K562 (cell line): ENCODE data around the gene ZKSCAN1. TPM values are rescaled to one million over a fixed set of nuclear protein-coding genes. Genes with fewer than 3 reads are reported as not detected.
"Not testable (repeated sequence)": the region's sequence is repeated elsewhere in the genome, so short reads cannot be mapped to it uniquely, and the experiment has no call there.

ENCODE experiments used
- ATAC-seq: fragments of 200-7000 bp; cut with Tn5 transposase; 3 replicates; pipeline ENCODE4 v1.9.1; 2020; ENCODE audit warnings: moderate library complexity
- BruUV-seq: library from RNA; stranded (reverse); fragments of 400-500 nt; replicated peaks from 2 replicates; lab custom pipeline; 2021; lab: Mats Ljungman, UMichigan
- CTCF ChIA-PET: fragments of 300-600 bp; formaldehyde crosslinking; extraction: SDS; loops from one replicate; lab custom pipeline; 2021; ENCODE audit warnings: low intra/inter-chr PET ratio; lab: Yijun Ruan, JAX
- POLR2A ChIA-PET: fragments of 300-600, 350-650 bp; sonication (Branson Sonifier 250); formaldehyde crosslinking; extraction: SDS; loops from one replicate; lab custom pipeline; 2021; ENCODE audit warnings: antibody characterized with exemption, inconsistent platforms; lab: Yijun Ruan, JAX
- DNase-seq, 4 experiments: peaks; one replicate each; pipeline versions ENCODE4 v3.0.0 to v3.0.0-alpha.2; 2011 to 2018; ENCODE audit warnings: low spot score in 3 of 4, mixed read lengths in 3 of 4; ENCODE audit errors: extremely low read depth in 1 of 4
- FAIRE-seq: peaks from 2 replicates; lab custom pipeline; 2011; peaks lifted over from hg19 to GRCh38; lab: Jason Lieb, UNC
- H2AFZ ChIP-seq: 2 replicates; pipeline ENCODE4 v1.6.0; 2011; ENCODE audit warnings: low read depth, low read length, control low read depth, inconsistent platforms
- H3K27ac ChIP-seq: fragments of 200-600 bp; 3 replicates; pipeline ENCODE4 v1.8.0; 2011; ENCODE audit warnings: low read depth, mild to moderate bottlenecking, control low read depth, inconsistent platforms, low read length, moderate library complexity, mixed read lengths; ENCODE audit errors: extremely low read depth
- H3K27me3 ChIP-seq, 2 experiments: fragments of 300-600 bp in 1 of 2; 2 replicates in 1 of 2; 3 replicates in 1 of 2; pipeline versions ENCODE4 v1.6.0 to v1.8.0; 2011; ENCODE audit warnings: inconsistent platforms in 2 of 2, low read length in 2 of 2, mild to moderate bottlenecking in 1 of 2, mixed read lengths in 1 of 2, moderate library complexity in 1 of 2; ENCODE audit not compliant: control insufficient read depth in 2 of 2, insufficient read depth in 2 of 2
- H3K36me3 ChIP-seq: fragments of 300-600 bp; 3 replicates; pipeline ENCODE4 v1.8.0; 2011; ENCODE audit warnings: mild to moderate bottlenecking, low read length, inconsistent platforms; ENCODE audit not compliant: control insufficient read depth, insufficient read depth
- H3K4me1 ChIP-seq, 2 experiments: fragments of 200-600 bp in 1 of 2; replicated peaks in 1 of 2; 2 replicates in 1 of 2; 3 replicates in 1 of 2; pipeline versions ENCODE4 v1.5.1 to v1.8.0; 2011; ENCODE audit warnings: inconsistent platforms in 2 of 2, low read length in 2 of 2, mild to moderate bottlenecking in 1 of 2, mixed read lengths in 1 of 2, moderate library complexity in 1 of 2; ENCODE audit not compliant: control insufficient read depth in 2 of 2, insufficient read depth in 2 of 2
- H3K4me2 ChIP-seq: 2 replicates; pipeline ENCODE4 v1.6.1; 2011; ENCODE audit warnings: low read length, control low read depth, inconsistent platforms, mixed read lengths; ENCODE audit not compliant: insufficient read depth
- H3K4me3 ChIP-seq: fragments of 200-600 bp; sonication (generic), shearing (Covaris generic); 2 replicates; pipeline ENCODE4 v1.5.1; 2016; ENCODE audit warnings: control low read depth, inconsistent platforms
- H3K79me2 ChIP-seq: fragments of 200-600 bp; 3 replicates; pipeline ENCODE4 v1.8.0; 2011; ENCODE audit warnings: low read length, inconsistent platforms; ENCODE audit not compliant: control insufficient read depth, insufficient read depth
- H3K9ac ChIP-seq, 2 experiments: 2 replicates each; pipeline versions ENCODE4 v1.6.0 to v1.6.1; 2011; ENCODE audit warnings: low read depth in 2 of 2, low read length in 2 of 2, control low read depth in 1 of 2, inconsistent platforms in 1 of 2, mild to moderate bottlenecking in 1 of 2, mixed read lengths in 1 of 2; ENCODE audit not compliant: insufficient read depth in 1 of 2
- H3K9me1 ChIP-seq: one replicate; pipeline ENCODE4 v1.6.0; 2011; ENCODE audit warnings: inconsistent platforms, mild to moderate bottlenecking, low read length, moderate library complexity; ENCODE audit not compliant: control insufficient read depth, insufficient read depth
- H3K9me3 ChIP-seq: replicated peaks from 2 replicates; pipeline ENCODE4 v1.5.1; 2011; ENCODE audit warnings: low read depth, low read length, inconsistent platforms; ENCODE audit not compliant: control insufficient read depth, insufficient read depth
- H4K20me1 ChIP-seq: replicated peaks from 2 replicates; pipeline ENCODE4 v1.6.1; 2011; ENCODE audit warnings: low read length, inconsistent platforms, mixed read lengths; ENCODE audit not compliant: control insufficient read depth, insufficient read depth
- ADNP ChIP-seq: fragments of 200-800 bp; sonication (Bioruptor generic); IDR thresholded peaks from 2 replicates; pipeline ENCODE4 v1.6.1; 2016; ENCODE audit warnings: missing genetic modification characterization, missing compliant biosample characterization
- CC2D1A ChIP-seq: fragments of 450-650 bp; IDR thresholded peaks from 2 replicates; pipeline ENCODE4 v1.6.1; 2017; ENCODE audit warnings: mild to moderate bottlenecking
- CEBPB ChIP-seq: fragments of 450-650 bp; IDR thresholded peaks from 2 replicates; pipeline ENCODE4 v1.6.1; 2016; ENCODE audit warnings: missing genetic modification characterization, missing compliant biosample characterization
- CEBPG ChIP-seq, 3 experiments: fragments of 200-800 bp in 1 of 3; sonication (Bioruptor generic) in 1 of 3; sonication (generic) in 1 of 3; formaldehyde crosslinking in 1 of 3; IDR thresholded peaks in 2 of 3; conservative IDR thresholded peaks in 1 of 3; 2 replicates each; pipeline versions ENCODE4 v1.6.1 to v1.8.0; 2016 to 2022; ENCODE audit warnings: missing compliant biosample characterization in 2 of 3, missing genetic modification characterization in 2 of 3, mild to moderate bottlenecking in 1 of 3, missing genetic modification reagents in 1 of 3
- CTBP1 ChIP-seq: fragments of 450-650 bp; IDR thresholded peaks from 2 replicates; pipeline ENCODE4 v1.6.1; 2016; ENCODE audit warnings: borderline replicate concordance
- DPF2 ChIP-seq: fragments of 450-650 bp; IDR thresholded peaks from 2 replicates; pipeline ENCODE4 v1.6.1; 2016
- ID3 ChIP-seq, 2 experiments: fragments of 250-450 bp in 1 of 2; fragments of 450-650 bp in 1 of 2; sonication (Bioruptor Pico) in 1 of 2; IDR thresholded peaks; 2 replicates each; pipeline versions ENCODE4 v1.6.1 to v1.8.0; 2016 to 2021; ENCODE audit warnings: mild to moderate bottlenecking in 2 of 2, moderate library complexity in 2 of 2, missing compliant biosample characterization in 1 of 2, missing genetic modification characterization in 1 of 2
- MAFG ChIP-seq: fragments of 450-650 bp; conservative IDR thresholded peaks from 2 replicates; pipeline ENCODE4 v1.6.1; 2016; ENCODE audit warnings: missing genetic modification characterization, missing compliant biosample characterization
- MEIS2 ChIP-seq: fragments of 450-650 bp; IDR thresholded peaks from 2 replicates; pipeline ENCODE4 v1.6.1; 2014; ENCODE audit warnings: mild to moderate bottlenecking; ENCODE audit not compliant: partially characterized antibody
- MYNN ChIP-seq, 2 experiments: sonication (generic); formaldehyde crosslinking in 1 of 2; IDR thresholded peaks; 2 replicates each; pipeline versions ENCODE4 v1.5.0 to v1.6.1; 2016 to 2020; ENCODE audit warnings: antibody characterized with exemption in 1 of 2, missing genetic modification reagents in 1 of 2
- NFIC ChIP-seq: fragments of 450-650 bp; IDR thresholded peaks from 2 replicates; pipeline ENCODE4 v1.6.1; 2017; ENCODE audit warnings: mild to moderate bottlenecking, inconsistent platforms
- RAD51 ChIP-seq: fragments of 450-650 bp; IDR thresholded peaks from 2 replicates; pipeline ENCODE4 v1.7.1; 2016; ENCODE audit warnings: low read depth, mild to moderate bottlenecking, borderline replicate concordance
- SOX6 ChIP-seq: fragments of 450-650 bp; IDR thresholded peaks from 2 replicates; pipeline ENCODE4 v1.6.1; 2014; ENCODE audit warnings: mild to moderate bottlenecking
- TCF3 ChIP-seq: sonication (generic); formaldehyde crosslinking; IDR thresholded peaks from 2 replicates; pipeline ENCODE4 v1.4.0; 2020; ENCODE audit warnings: mild to moderate bottlenecking, missing genetic modification reagents
- WGBS: fragments of 100-300 bp; shearing (Covaris generic); methylation state at CpG from one replicate; pipeline ENCODE4 v1.1.6; 2016; ENCODE audit warnings: low coverage, mixed read lengths; ENCODE audit not compliant: insufficient coverage; ENCODE audit errors: missing lambda C conversion rate; 5-methylcytosine and 5-hydroxymethylcytosine counted together
- in situ Hi-C: fragments of 300-500 bp; cut with MboI; formaldehyde crosslinking; loops from 4 replicates; pipeline ENCODE4 v1.15.0; 2018; ENCODE audit warnings: inconsistent platforms, mixed read lengths
- intact Hi-C: fragments of 100-400 bp; cut with micrococcal nuclease; formaldehyde crosslinking; loops from 2 replicates; pipeline ENCODE4 v1.14.2; 2022
- polyA plus RNA-seq, 8 experiments: library from polyadenylated mRNA; depleted of rRNA in 4 of 8; stranded (reverse) in 5 of 8; unstranded in 3 of 8; fragments of >200 nt; fragmentation: Nextera tagmentation in 2 of 8; fragmentation: Illumina TruSeq in 1 of 8; extraction: Ambion mirVana in 2 of 8; extraction: Trizol in 1 of 8; gene quantifications; 2 replicates each; pipeline versions ENCODE4 v1.2.1 to v1.2.3, GENCODE V29; 2011 to 2014; ENCODE audit warnings: inconsistent platforms in 1 of 8, missing spikeins in 1 of 8
- total RNA-seq, 7 experiments: library from RNA; depleted of rRNA in 6 of 7; stranded (reverse); fragments of >200 nt in 6 of 7; fragmentation: Illumina TruSeq in 2 of 7; extraction: Trizol in 2 of 7; gene quantifications; 2 replicates each; pipeline versions ENCODE4 v1.2.1 to v1.2.3, GENCODE V29; 2011 to 2021; ENCODE audit warnings: low replicate concordance in 1 of 7
- TF ChIP-seq, protein P1 (sequence below): fragments of 450-650 bp; IDR thresholded peaks from 2 replicates; pipeline ENCODE4 v1.6.1; 2016
- TF ChIP-seq, protein P2 (sequence below): fragments of 450-650 bp; IDR thresholded peaks from 2 replicates; pipeline ENCODE4 v1.6.1; 2017; ENCODE audit warnings: antibody characterized with exemption

The ZKSCAN1 gene
- total and polyA plus RNA-seq, 9 of the 15 experiments (the other 6 are each of a cell fraction or from before 2014, with no cell fraction given): 5.3 to 43.0 (median 23.2) TPM

DNA sequence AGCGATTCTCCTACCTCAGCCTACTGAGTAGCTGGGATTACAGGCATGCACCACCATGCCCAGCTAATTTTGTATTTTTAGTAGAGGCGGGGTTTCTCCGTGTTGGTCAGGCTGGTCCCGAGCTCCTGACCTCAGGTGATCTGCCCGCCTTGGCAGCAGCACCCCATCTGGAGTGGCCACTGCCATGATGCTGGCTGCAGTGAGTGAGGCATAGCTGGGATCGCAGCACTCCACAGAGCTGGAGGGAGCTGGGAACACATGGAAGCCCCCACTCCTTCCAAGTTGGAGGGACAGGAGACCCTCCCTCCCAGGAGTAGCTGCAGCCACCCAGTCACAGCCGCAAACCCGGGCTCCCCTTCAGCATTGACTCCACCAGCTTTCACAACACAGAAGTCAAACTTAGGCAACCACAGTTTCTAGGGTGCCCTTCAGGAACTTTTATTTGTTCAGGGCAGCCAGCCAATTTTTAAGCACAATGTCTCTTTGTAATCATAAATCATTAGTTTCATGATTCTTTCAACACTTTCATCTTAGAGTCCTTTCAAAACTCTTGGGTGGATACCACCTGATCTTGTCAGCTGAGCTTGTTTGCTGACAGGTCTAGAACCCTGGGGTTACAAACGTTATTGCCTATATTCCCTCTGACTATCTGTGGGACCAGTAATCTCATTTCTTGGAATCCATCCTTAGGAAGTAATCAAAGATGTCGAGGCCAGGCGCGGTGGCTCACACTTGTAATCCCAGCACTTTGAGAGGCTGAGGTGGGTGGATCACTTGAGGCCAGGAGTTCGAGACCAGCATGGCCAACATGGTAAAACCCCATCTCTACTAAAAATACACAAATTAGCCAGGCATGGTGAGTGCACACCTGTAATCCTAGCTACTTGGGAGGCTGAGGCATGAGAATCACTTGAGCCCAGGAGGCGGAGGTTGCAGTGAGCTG is 2.7 kb upstream of the ZKSCAN1 start:
- BruUV-seq; FAIRE-seq; H4K20me1 ChIP-seq; CTCF ChIA-PET; in situ Hi-C loops; H3K9me1 ChIP-seq; H3K9me3 ChIP-seq; H3K4me3 ChIP-seq; H3K4me2 ChIP-seq; H2AFZ ChIP-seq; H3K36me3 ChIP-seq; H3K27ac ChIP-seq; ATAC-seq; TF ChIP-seq CEBPG, MYNN, ID3 (CRISPR knock-in tag; IDR thresholded peaks at IDR 0.05): not testable (repeated sequence)
- Histone ChIP-seq H3K79me2 (peaks cover 25% of the 10 kb centered on the region), H3K9ac (peak overlapping the region in 1 of 2 experiments; percentile 57; a peak in 1 of 4 replicates), H3K4me1 (peaks cover 14 to 17% of the 10 kb centered on the region in 2 experiments; a peak in 4 of 5 replicates), H3K27me3 (peaks cover 19 to 33% of the 10 kb centered on the region in 2 experiments)
- intact Hi-C loops: loop anchor here (5.0 kb wide), 1 partner anchor 70 kb away; the partner anchor contains the start of gene ZNF3
- DNase-seq: peak in 2 of 4 experiments; percentile 34 to 43
- POLR2A ChIA-PET: interaction anchor here (0.5 to 0.9 kb wide), 3 partner anchors 9 to 15 kb away, joined by 3 to 5 read pairs (median 4); no protein-coding TSS in a partner anchor
- 20% methylated on average over 14 of the region's 14 CpGs for WGBS
- 0 out of 2 replicates have a peak, but pooled peaks have one; percentile 11 for TF ChIP-seq MAFG (tag)
- TF ChIP-seq CEBPG (tag; conservative IDR thresholded peaks at IDR 0.05 in 1 of 2, IDR thresholded peaks at IDR 0.05 in 1 of 2): peak; percentile 41 to 71; a peak in 2 of 4 replicates
- TF ChIP-seq MYNN (IDR thresholded peaks at IDR 0.05): peak; percentile 49; the same call in 1 of the 2 replicates
- TF ChIP-seq TCF3 (CRISPR knock-in tag): peak; percentile 20; the same call in 1 of the 2 replicates
- peak; percentile 17; the same call in 1 of the 2 replicates for TF ChIP-seq CTBP1
- TF ChIP-seq, protein P1, sequence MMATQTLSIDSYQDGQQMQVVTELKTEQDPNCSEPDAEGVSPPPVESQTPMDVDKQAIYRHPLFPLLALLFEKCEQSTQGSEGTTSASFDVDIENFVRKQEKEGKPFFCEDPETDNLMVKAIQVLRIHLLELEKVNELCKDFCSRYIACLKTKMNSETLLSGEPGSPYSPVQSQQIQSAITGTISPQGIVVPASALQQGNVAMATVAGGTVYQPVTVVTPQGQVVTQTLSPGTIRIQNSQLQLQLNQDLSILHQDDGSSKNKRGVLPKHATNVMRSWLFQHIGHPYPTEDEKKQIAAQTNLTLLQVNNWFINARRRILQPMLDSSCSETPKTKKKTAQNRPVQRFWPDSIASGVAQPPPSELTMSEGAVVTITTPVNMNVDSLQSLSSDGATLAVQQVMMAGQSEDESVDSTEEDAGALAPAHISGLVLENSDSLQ: peak; percentile 86
- TF ChIP-seq CC2D1A: 0 out of 2 replicates have a peak, but pooled peaks have one; percentile 35
- TF ChIP-seq ID3 (tag; IDR thresholded peaks at IDR 0.05): 0 out of 2 replicates have a peak, but pooled peaks have one; percentile 57
- peak; percentile 75 for TF ChIP-seq ADNP (tag)
- peak; percentile 98 for TF ChIP-seq MEIS2
- TF ChIP-seq, protein P2, sequence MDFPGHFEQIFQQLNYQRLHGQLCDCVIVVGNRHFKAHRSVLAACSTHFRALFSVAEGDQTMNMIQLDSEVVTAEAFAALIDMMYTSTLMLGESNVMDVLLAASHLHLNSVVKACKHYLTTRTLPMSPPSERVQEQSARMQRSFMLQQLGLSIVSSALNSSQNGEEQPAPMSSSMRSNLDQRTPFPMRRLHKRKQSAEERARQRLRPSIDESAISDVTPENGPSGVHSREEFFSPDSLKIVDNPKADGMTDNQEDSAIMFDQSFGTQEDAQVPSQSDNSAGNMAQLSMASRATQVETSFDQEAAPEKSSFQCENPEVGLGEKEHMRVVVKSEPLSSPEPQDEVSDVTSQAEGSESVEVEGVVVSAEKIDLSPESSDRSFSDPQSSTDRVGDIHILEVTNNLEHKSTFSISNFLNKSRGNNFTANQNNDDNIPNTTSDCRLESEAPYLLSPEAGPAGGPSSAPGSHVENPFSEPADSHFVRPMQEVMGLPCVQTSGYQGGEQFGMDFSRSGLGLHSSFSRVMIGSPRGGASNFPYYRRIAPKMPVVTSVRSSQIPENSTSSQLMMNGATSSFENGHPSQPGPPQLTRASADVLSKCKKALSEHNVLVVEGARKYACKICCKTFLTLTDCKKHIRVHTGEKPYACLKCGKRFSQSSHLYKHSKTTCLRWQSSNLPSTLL: peak; percentile 34; the same call in 1 of the 2 replicates
- TF ChIP-seq CEBPB (tag): peak; percentile 81
- peak; percentile 73; the same call in 1 of the 2 replicates for TF ChIP-seq SOX6
- peak; percentile 69 for TF ChIP-seq NFIC
- TF ChIP-seq DPF2: peak; percentile 35; the same call in 1 of the 2 replicates
- peak; percentile 52; the same call in 1 of the 2 replicates for TF ChIP-seq RAD51
